Kidney (tissue), 14 donors: ENCODE results near the gene KIDINS220. TPM values are rescaled to one million over a fixed set of nuclear protein-coding genes. Genes with fewer than 3 reads are reported as not detected.

ENCODE experiments used
- DNase-seq, 5 donors: peaks; one replicate each; pipeline ENCODE4 v3.0.0-alpha.2; 2013 to 2020
- FAIRE-seq: peaks from 2 replicates; lab custom pipeline; 2012; peaks lifted over from hg19 to GRCh38; lab: Jason Lieb, UNC
- H3K27ac ChIP-seq, 2 donors: one replicate each; pipeline ENCODE4 v1.7.0; 2013; ENCODE audit warnings: low read depth in 2 of 2, low read length in 2 of 2, inconsistent platforms in 1 of 2
- H3K27me3 ChIP-seq: one replicate; pipeline ENCODE4 v1.7.1; 2013; ENCODE audit warnings: low read length, inconsistent platforms; ENCODE audit not compliant: control insufficient read depth, insufficient read depth
- H3K36me3 ChIP-seq, 3 donors: one replicate each; pipeline versions ENCODE4 v1.7.0 to v1.7.1; 2013; ENCODE audit warnings: low read length in 3 of 3, control low read depth in 1 of 3, inconsistent platforms in 1 of 3; ENCODE audit not compliant: insufficient read depth in 3 of 3, control insufficient read depth in 2 of 3
- H3K4me1 ChIP-seq, 3 donors: one replicate each; pipeline versions ENCODE4 v1.7.0 to v1.7.1; 2013; ENCODE audit warnings: low read length in 3 of 3, inconsistent platforms in 1 of 3, low read depth in 1 of 3; ENCODE audit not compliant: control insufficient read depth in 2 of 3, insufficient read depth in 2 of 3
- H3K4me3 ChIP-seq, 3 donors: one replicate each; pipeline versions ENCODE4 v1.7.0 to v1.8.1; 2013; ENCODE audit warnings: low read length in 3 of 3, control low read depth in 1 of 3, inconsistent platforms in 1 of 3
- H3K9ac ChIP-seq, 3 donors: one replicate each; pipeline versions ENCODE4 v1.7.0 to v1.7.1; 2013; ENCODE audit warnings: low read length in 3 of 3, control low read depth in 1 of 3, inconsistent platforms in 1 of 3
- H3K9me3 ChIP-seq, 3 donors: one replicate each; pipeline versions ENCODE4 v1.7.0 to v1.7.1; 2013; ENCODE audit warnings: low read length in 3 of 3, control low read depth in 1 of 3, inconsistent platforms in 1 of 3; ENCODE audit not compliant: control insufficient read depth in 2 of 3, insufficient read depth in 1 of 3
- intact Hi-C: fragments of 100-400 bp; cut with DNase I; formaldehyde crosslinking; loops from one replicate; pipeline ENCODE4 v1.11.1; 2022
- polyA plus RNA-seq: library from polyadenylated mRNA; stranded (reverse); fragments of 350-450 nt; fragmentation: Illumina TruSeq; extraction: RNeasy Lipid Tissue Mini Kit (QIAGEN cat#74804); gene quantifications from one replicate; pipeline ENCODE4 v1.2.3, GENCODE V29; 2014; ENCODE audit warnings: low read depth, low replicate concordance; ENCODE audit not compliant: insufficient read depth
- total RNA-seq: library from RNA; stranded (reverse); fragmentation: NEBNext Ultra II Directional; extraction: Animal tissue kit (Norgen Biotek cat#: 25700); gene quantifications from one replicate; pipeline ENCODE4 v1.2.1, GENCODE V29; 2021
- TF ChIP-seq, protein P1 (sequence below): IDR thresholded peaks from 3 replicates; pipeline ENCODE4 v1.5.1; 2012; ENCODE audit warnings: mild to moderate bottlenecking, moderate library complexity, borderline replicate concordance; ENCODE audit not compliant: insufficient read depth; ENCODE audit errors: extremely low read depth
- donor health status: control.
- donor health status: control.
- donor health status: control.
- donor health status: control.
- donor health status: control.
- donor health status: DM: yes; HTN: yes; CAD: no.
- donor health status: Normal renal cell carcinoma (clear cell type).

KIDINS220 gene
- total and polyA plus RNA-seq, 2 donors from 2014 or later, result 12.3 to 56.6 TPM

DNA sequence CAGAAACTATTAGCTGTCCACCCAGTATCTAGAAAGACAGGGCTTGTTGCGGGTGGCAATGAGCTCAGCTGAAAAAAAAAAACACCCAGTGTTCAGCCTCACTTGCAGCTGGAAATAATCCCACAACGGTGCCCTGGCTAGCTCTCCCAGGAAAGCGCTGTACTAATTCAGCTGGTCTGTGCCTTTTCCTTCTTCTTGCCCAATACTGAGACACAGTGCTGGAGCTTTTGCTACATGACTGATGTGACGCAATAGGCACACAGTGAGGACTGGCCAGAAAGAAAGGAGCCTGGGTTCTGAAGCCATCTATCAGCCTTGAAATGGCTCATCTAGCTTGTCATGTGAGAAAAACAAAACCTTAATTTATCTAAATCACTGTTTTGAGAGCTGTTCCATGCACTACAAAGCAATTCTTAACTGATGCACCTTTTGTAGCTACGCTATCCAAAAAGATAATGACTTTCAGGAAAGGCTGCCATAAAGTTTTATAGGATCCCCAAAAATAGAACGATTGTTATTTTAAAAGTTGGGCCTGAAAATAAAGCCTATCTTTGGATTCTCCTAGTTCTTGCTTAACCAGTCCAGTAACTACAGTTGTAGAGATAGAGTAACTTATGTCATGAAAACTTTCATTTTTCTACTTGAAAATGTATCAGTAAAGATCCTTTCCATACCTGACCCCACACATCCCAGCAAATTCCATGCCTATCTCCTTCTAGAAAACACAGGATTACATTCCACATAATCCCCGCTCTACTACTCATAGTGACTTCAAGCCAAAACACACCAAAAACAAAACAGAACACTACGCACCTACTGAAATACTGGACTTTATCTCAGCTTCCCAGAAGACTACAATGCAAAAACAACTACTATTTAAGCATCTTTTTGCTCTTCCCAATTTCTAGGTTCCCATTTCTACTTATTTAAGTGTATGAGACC, 15.9 kb downstream of the KIDINS220 start:
- FAIRE-seq, result no peak
- Histone ChIP-seq H3K9ac (no peak overlapping the region), H3K4me1 (no peaks in the 10 kb centered on the region), H3K36me3 (peaks cover 3 to 13% (median 8%) of the 10 kb centered on the region in 3 donors), H3K9me3 (no peaks in the 10 kb centered on the region), H3K4me3 (no peak overlapping the region), H3K27ac (no peak overlapping the region), H3K27me3 (no peaks in the 10 kb centered on the region)
- intact Hi-C loops, result no loop called here
- DNase-seq, result no peak
- TF ChIP-seq, protein P1, sequence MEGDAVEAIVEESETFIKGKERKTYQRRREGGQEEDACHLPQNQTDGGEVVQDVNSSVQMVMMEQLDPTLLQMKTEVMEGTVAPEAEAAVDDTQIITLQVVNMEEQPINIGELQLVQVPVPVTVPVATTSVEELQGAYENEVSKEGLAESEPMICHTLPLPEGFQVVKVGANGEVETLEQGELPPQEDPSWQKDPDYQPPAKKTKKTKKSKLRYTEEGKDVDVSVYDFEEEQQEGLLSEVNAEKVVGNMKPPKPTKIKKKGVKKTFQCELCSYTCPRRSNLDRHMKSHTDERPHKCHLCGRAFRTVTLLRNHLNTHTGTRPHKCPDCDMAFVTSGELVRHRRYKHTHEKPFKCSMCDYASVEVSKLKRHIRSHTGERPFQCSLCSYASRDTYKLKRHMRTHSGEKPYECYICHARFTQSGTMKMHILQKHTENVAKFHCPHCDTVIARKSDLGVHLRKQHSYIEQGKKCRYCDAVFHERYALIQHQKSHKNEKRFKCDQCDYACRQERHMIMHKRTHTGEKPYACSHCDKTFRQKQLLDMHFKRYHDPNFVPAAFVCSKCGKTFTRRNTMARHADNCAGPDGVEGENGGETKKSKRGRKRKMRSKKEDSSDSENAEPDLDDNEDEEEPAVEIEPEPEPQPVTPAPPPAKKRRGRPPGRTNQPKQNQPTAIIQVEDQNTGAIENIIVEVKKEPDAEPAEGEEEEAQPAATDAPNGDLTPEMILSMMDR, result no peak

DNA sequence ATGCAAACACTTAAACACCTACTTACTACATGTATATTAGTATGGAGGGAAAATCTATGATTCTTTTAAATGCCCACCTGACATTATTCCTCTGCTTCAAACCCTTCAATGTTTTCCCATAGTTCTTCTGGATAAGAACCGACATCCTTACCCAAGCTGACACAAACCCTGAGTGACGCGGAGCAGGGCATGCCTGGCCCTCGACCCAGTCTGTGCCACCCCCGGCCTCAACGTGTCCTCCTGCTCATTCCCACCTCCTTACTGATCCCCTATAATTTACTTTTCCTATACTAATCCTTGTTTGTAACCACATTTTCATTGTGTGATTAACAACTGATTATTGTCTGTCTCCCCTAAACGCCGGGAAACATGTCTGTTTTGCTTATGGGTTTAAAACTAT, 17.5 kb downstream of the KIDINS220 start:
- H3K36me3 ChIP-seq, result peaks cover 8 to 23% (median 8%) of the 10 kb centered on the region in 3 donors
- H3K9me3 ChIP-seq, result no peaks in the 10 kb centered on the region
- intact Hi-C loops, result no loop called here
- no peak overlapping the region for H3K27ac ChIP-seq
- FAIRE-seq, result no peak
- TF ChIP-seq, protein P1, result no peak
- no peak overlapping the region for H3K9ac ChIP-seq
- no peaks in the 10 kb centered on the region for H3K4me1 ChIP-seq
- no peak for DNase-seq
- H3K27me3 ChIP-seq, result no peaks in the 10 kb centered on the region
- H3K4me3 ChIP-seq, result no peak overlapping the region

DNA sequence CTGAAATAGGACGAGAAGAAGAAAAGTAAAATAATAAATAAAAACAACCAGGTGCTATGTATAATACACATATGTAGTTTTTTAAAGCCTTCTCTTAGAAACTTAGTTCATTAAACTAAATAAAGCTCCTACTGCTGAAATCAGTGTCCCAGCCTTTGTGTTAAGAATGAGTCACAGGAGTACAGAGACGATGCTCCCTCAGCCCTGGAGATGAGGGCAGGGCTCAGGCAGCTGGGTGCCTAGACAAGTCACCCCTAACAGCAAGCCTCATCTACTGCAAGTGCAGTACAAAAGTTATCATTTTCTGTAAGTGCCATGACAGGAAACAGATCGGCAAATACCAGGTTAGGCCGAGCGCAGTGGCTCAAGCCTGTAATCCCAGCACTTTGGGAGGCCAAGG, 18.2 kb downstream of the KIDINS220 start:
- no peaks in the 10 kb centered on the region for H3K9me3 ChIP-seq
- no peaks in the 10 kb centered on the region for H3K27me3 ChIP-seq
- no peaks in the 10 kb centered on the region for H3K4me1 ChIP-seq
- intact Hi-C loops, result no loop called here
- no peak overlapping the region for H3K27ac ChIP-seq
- no peak overlapping the region for H3K4me3 ChIP-seq
- no peak for DNase-seq
- TF ChIP-seq, protein P1, result no peak
- peaks cover 5 to 23% (median 8%) of the 10 kb centered on the region in 3 donors for H3K36me3 ChIP-seq
- no peak for FAIRE-seq
- H3K9ac ChIP-seq, result no peak overlapping the region
